MM.1S (cell line): ENCODE data around the gene FGF12.

Source experiments
- CTCF ChIP-seq: fragments of 300-600 bp; sonication (generic); IDR thresholded peaks from 2 replicates; pipeline ENCODE4 v1.5.1; 2016; ENCODE audit warnings: antibody characterized with exemption, low read length, mixed read lengths
- EZH2phosphoT487 ChIP-seq: fragments of 300-600 bp; sonication (generic); IDR thresholded peaks from 2 replicates; pipeline ENCODE4 v1.6.1; 2018; ENCODE audit warnings: antibody characterized with exemption, low read length

- no peak for TF ChIP-seq CTCF
- no peak for TF ChIP-seq EZH2phosphoT487
Measured at GRCh38 chr3:192122832-192123594, 604.3 kb downstream of the FGF12 start.
